ENCODE results near the gene LRRFIP1.
A peak's percentile ranks its signal among the peaks of the same experiment; 100 is the strongest.
"Not testable (repeated sequence)": the region's sequence is repeated elsewhere in the genome, so short reads cannot be mapped to it uniquely, and the experiment has no call there.

LRRFIP1 gene

GRCh38 chr2:237749002-237749401 lies 121.6 kb downstream of the LRRFIP1 start:
- H3K4me1 Mint-ChIP-seq = peaks cover 19% of the 10 kb centered on the region
- peaks cover 20% of the 10 kb centered on the region for H3K36me3 Mint-ChIP-seq
- H3K4me3 Mint-ChIP-seq = no peak overlapping the region
- H3K27ac Mint-ChIP-seq = no peak overlapping the region
- no peaks in the 10 kb centered on the region for H3K27me3 Mint-ChIP-seq
- H3K9me3 Mint-ChIP-seq = no peaks in the 10 kb centered on the region

DNA sequence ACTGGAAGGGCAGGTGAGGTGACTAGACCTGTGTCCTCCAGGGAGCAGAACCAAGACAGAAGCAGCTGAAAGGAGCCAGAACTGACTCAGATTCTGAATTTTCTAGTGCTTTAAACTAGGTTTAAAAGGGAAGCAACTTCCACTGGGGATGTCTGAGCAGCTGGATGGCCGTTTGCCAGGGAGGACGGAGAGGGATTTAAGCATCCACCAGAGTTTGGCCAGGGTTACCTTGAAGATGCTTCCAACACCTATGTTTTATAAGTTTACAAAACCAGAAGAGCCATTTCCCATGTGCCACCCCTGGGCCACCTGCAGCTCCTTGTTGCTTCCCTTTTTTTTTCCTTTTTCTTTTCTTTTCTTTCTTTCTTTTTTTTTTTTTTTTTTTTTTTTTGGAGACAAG lies 122.6 kb downstream of the LRRFIP1 start:
- Mint-ChIP-seq H3K4me1 (peaks cover 13% of the 10 kb centered on the region), H3K4me3 (no peak overlapping the region), H3K36me3 (peaks cover 18% of the 10 kb centered on the region), H3K27ac (no peak overlapping the region), H3K27me3 (no peaks in the 10 kb centered on the region), H3K9me3 (no peaks in the 10 kb centered on the region)

DNA sequence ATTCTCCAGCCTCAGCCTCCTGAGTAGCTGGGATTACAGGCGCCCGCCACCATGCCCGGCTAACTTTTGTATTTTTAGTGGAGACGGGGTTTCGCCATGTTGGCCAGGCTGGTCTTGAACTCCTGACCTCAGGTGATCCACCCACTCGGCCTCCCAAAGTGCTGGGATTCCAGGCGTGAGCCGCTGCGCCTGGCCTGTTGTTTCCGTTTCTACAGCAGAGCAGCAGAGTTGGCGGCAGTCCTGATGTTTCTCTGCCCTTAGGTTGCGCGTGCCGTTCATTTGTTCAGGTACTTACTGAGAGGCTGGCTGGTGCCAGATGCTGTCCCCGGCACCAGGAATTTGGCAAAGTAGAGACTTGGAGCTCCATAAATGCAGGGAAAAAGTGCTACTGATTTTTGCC lies 123.1 kb downstream of the LRRFIP1 start:
- not testable (repeated sequence) for H3K27ac Mint-ChIP-seq, H3K9me3 Mint-ChIP-seq, H3K4me3 Mint-ChIP-seq, H3K27me3 Mint-ChIP-seq
- peaks cover 10% of the 10 kb centered on the region for H3K4me1 Mint-ChIP-seq
- H3K36me3 Mint-ChIP-seq = peaks cover 16% of the 10 kb centered on the region

DNA sequence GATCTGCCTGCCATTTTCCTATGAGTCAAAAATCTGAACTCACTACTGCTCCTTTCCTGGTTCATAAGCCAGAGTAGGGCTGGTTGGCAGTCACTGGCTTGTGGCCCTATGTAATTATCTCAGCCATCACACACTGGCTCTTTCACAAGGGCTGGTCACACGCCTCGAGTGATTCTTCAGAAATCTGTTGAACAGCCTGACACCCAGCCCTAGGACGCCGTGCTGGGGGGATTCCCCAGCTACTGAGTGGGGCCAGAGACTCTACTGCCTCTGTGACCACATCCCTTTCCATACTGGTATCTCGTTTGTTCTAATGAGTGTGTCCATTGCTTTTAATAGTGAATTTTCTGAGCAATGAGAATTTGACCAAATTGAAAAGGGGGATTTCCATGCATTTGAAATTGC lies 125.4 kb downstream of the LRRFIP1 start:
- H3K27me3 Mint-ChIP-seq = no peaks in the 10 kb centered on the region
- H3K36me3 Mint-ChIP-seq = peaks cover 23% of the 10 kb centered on the region
- peak overlapping the region; percentile 46 for H3K27ac Mint-ChIP-seq
- no peaks in the 10 kb centered on the region for H3K9me3 Mint-ChIP-seq
- H3K4me3 Mint-ChIP-seq = no peak overlapping the region
- H3K4me1 Mint-ChIP-seq = peaks cover 10% of the 10 kb centered on the region

DNA sequence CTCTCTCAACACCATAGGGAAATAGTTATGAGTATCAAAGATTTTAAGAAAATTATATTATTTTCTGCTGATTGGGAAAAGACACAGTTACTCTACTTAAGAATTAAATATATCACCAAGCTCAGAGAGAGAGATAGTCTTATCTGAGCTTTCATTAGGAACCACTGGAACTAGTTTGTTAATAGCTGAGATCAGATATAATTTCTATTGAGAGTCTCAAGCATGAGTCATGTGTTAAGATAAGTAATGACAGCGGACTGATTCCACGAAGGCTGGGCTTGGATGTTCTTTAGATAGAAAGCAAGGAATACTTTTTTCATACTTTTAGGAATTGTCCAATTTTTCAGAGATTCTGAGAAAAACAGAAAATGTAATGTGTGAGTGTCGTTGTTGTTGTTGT lies 126.8 kb downstream of the LRRFIP1 start:
- peaks cover 10% of the 10 kb centered on the region for H3K4me1 Mint-ChIP-seq
- no peaks in the 10 kb centered on the region for H3K9me3 Mint-ChIP-seq
- no peak overlapping the region for H3K27ac Mint-ChIP-seq
- peaks cover 21% of the 10 kb centered on the region for H3K36me3 Mint-ChIP-seq
- H3K4me3 Mint-ChIP-seq = no peak overlapping the region
- no peaks in the 10 kb centered on the region for H3K27me3 Mint-ChIP-seq

DNA sequence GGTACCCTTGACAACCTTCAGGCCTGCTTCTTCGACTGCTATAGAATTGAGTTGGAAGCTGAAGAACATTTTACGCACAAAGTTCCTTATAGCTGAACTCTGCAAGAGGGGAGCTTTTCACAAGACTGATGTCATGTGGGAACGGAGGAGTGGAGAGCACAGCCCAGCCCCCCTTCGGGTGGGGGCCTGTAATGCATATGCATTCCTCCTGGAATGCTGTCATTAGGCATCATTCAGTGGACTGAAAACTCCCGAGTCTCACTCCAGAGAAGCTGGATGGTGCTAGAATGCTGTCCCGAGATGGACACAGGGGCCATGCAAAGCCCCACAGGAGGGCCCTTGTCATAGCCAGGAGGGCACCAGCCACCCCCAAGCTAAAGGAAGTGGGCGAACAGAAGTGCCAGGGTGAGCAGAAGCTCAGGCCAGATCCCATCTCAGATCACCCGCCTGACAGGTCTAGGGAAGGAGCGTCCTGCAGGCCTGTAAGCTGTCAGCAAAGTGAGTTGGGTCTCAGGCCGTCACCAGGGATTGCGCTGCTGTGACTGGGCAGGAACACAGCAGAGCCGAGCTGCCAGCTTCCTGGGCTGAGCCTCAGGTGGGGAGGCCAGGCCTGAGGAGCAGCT lies 127.3 kb downstream of the LRRFIP1 start:
- Mint-ChIP-seq H3K4me3 (no peak overlapping the region), H3K9me3 (no peaks in the 10 kb centered on the region), H3K36me3 (peaks cover 17% of the 10 kb centered on the region), H3K4me1 (peaks cover 10% of the 10 kb centered on the region), H3K27ac (no peak overlapping the region), H3K27me3 (no peaks in the 10 kb centered on the region)

GRCh38 chr2:237757616-237758015 lies 130.2 kb downstream of the LRRFIP1 start:
- Mint-ChIP-seq H3K36me3 (peaks cover 22% of the 10 kb centered on the region), H3K4me1 (peaks cover 5% of the 10 kb centered on the region), H3K27me3 (no peaks in the 10 kb centered on the region), H3K27ac (no peak overlapping the region), H3K9me3 (no peaks in the 10 kb centered on the region), H3K4me3 (no peak overlapping the region)

DNA sequence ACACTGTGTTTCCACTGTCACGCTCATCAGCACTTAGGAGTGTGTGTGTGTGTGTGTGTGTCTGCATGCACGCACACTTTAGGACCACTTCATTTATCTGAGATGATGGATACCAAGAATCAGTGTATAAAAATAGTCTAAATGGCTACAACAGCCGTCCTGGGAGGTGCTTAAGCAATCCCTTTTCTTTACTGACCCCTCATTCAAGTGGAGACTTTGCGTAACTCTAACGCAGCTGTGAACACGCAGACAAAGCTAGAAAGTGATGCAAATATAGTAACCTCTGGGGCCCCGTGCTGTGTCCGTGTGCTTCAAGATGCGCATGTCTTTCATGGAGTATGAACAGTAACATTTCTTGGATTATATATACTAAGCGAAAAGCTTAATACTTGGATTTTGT lies 130.8 kb downstream of the LRRFIP1 start:
- Mint-ChIP-seq H3K27ac (no peak overlapping the region), H3K36me3 (peaks cover 20% of the 10 kb centered on the region), H3K9me3 (no peaks in the 10 kb centered on the region), H3K4me3 (no peak overlapping the region), H3K4me1 (peaks cover 2% of the 10 kb centered on the region), H3K27me3 (no peaks in the 10 kb centered on the region)

GRCh38 chr2:237759176-237759575 lies 131.8 kb downstream of the LRRFIP1 start:
- H3K27ac Mint-ChIP-seq = no peak overlapping the region
- H3K4me1 Mint-ChIP-seq = no peaks in the 10 kb centered on the region
- H3K36me3 Mint-ChIP-seq = peaks cover 23% of the 10 kb centered on the region
- no peak overlapping the region for H3K4me3 Mint-ChIP-seq
- H3K27me3 Mint-ChIP-seq = no peaks in the 10 kb centered on the region
- H3K9me3 Mint-ChIP-seq = no peaks in the 10 kb centered on the region

DNA sequence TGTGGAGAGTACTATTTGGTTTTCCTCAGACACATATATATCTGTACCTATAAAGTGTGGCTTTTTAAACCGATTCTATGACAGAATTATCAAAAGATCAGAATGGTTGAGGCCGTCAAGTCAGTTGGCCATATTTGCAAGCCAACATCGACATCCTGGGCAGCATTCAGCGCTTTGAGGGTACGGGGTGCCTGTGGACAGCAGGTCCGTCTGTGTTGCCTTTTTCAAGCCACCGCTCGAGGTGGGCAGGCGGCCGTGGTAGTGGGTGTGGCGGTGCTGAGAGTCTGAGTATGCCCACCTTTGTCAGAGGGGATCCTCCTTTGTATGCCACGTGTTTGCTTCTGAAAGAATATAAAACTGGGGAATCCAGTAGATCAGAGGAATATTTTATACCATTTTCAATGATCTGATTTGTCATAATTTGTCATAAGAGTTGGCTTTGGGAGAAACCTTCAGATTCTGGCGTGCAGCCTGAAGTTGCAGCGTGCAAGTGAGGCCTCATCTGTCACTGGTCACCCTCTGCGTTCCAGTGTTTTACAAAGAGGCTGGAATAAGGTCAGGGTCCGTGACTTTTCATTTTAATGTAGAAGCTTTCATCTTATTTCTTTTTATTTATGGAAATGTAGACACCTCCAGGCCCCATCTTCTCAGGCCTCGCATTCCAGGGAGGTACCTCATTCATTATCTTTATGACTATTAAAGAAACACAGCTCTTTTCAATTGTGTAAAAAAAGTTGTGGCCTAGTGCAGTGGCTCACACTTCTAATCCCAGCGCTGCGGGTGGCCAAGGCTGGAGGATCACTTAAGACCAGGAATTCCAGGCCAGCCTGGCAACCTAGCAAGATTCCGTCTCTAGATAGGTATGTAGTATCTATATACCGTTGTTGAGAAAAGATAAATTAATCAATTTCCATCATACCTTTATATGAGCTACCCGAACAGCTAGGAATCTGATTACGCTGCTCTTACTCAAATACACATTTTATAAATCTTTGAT lies 133.4 kb downstream of the LRRFIP1 start:
- H3K4me1 Mint-ChIP-seq = no peaks in the 10 kb centered on the region
- H3K27me3 Mint-ChIP-seq = no peaks in the 10 kb centered on the region
- no peak overlapping the region for H3K27ac Mint-ChIP-seq
- H3K36me3 Mint-ChIP-seq = peaks cover 23% of the 10 kb centered on the region
- H3K4me3 Mint-ChIP-seq = no peak overlapping the region
- H3K9me3 Mint-ChIP-seq = no peaks in the 10 kb centered on the region

DNA sequence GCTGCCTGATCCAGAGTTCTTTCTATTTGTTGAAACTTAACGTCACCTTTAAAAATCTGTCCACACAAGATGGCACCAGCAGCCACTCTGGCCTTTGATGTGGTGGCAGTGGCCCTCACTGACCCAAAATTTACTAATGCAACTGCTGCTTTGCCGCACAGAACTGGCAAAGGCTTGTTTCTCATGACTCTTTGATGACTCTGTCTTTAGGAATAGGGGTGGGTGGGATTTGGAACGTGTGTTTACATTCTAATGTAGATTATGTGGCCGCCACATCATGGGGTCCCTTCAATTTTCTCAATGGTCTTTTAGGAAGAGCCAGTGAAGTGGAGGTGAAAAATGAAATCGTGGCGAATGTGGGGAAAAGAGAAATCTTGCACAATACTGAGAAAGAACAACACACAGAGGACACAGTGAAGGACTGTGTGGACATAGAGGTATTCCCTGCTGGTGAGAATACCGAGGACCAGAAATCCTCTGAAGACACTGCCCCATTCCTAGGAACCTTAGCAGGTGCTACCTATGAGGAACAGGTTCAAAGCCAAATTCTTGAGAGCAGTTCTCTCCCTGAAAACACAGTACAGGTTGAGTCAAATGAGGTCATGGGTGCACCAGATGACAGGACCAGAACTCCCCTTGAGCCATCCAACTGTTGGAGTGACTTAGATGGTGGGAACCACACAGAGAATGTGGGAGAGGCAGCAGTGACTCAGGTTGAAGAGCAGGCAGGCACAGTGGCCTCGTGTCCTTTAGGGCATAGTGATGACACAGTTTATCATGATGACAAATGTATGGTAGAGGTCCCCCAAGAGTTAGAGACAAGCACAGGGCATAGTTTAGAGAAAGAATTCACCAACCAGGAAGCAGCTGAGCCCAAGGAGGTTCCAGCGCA lies 135.2 kb downstream of the LRRFIP1 start:
- not testable (repeated sequence) for H3K27me3 Mint-ChIP-seq, H3K4me1 Mint-ChIP-seq, H3K4me3 Mint-ChIP-seq, H3K27ac Mint-ChIP-seq, H3K9me3 Mint-ChIP-seq
- H3K36me3 Mint-ChIP-seq = peaks cover 16% of the 10 kb centered on the region

DNA sequence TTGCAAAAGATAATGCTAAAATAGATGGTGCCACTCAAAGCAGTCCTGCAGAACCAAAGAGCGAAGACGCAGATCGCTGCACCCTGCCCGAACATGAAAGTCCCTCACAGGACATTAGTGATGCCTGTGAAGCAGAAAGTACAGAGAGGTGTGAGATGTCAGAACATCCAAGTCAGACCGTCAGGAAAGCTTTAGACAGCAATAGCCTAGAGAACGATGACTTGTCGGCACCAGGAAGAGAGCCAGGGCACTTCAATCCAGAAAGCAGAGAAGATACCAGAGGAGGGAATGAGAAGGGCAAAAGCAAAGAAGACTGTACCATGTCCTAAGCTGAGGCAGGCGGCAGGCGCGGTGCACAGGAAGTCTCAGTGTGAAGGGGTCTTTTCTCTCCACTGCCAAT lies 136.4 kb downstream of the LRRFIP1 start:
- H3K27ac Mint-ChIP-seq = no peak overlapping the region
- no peaks in the 10 kb centered on the region for H3K4me1 Mint-ChIP-seq
- peaks cover 17% of the 10 kb centered on the region for H3K36me3 Mint-ChIP-seq
- H3K4me3 Mint-ChIP-seq = no peak overlapping the region
- no peaks in the 10 kb centered on the region for H3K27me3 Mint-ChIP-seq
- H3K9me3 Mint-ChIP-seq = no peaks in the 10 kb centered on the region

GRCh38 chr2:237765122-237765521 lies 137.7 kb downstream of the LRRFIP1 start:
- H3K36me3 Mint-ChIP-seq = peaks cover 18% of the 10 kb centered on the region

GRCh38 chr2:237765875-237766274 lies 138.5 kb downstream of the LRRFIP1 start:
- H3K4me3 Mint-ChIP-seq = no peak overlapping the region
- H3K9me3 Mint-ChIP-seq = no peaks in the 10 kb centered on the region
- no peaks in the 10 kb centered on the region for H3K27me3 Mint-ChIP-seq
- H3K36me3 Mint-ChIP-seq = peaks cover 16% of the 10 kb centered on the region
- no peaks in the 10 kb centered on the region for H3K4me1 Mint-ChIP-seq
- H3K27ac Mint-ChIP-seq = peak overlapping the region; percentile 21

More at GRCh38 chr2:237765122-237765521, 137.7 kb downstream of the LRRFIP1 start:
- H3K9me3 Mint-ChIP-seq, H3K27ac Mint-ChIP-seq, H3K27me3 Mint-ChIP-seq, H3K4me1 Mint-ChIP-seq, H3K4me3 Mint-ChIP-seq: not testable (repeated sequence)

DNA sequence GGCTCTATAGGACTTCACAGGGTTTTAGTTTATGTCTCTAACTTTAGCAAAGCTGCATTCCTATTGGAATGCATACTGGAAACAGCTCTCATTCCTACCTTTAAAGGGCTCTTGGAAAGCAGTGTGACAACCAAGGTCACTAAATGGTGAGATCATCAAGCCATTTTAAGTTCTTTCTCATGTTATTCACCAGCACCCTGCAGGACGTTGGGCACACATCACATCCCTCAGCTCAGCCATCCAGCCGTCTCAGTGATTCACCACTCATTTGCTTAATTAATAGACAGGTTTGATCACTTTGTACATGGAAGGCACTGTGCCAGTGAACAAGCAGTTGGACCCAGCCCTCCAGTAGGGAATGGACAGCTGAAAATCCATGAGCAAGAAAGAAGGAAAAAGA lies 139.0 kb downstream of the LRRFIP1 start:
- Mint-ChIP-seq H3K9me3 (no peaks in the 10 kb centered on the region), H3K36me3 (peaks cover 16% of the 10 kb centered on the region), H3K4me1 (no peaks in the 10 kb centered on the region), H3K27ac (peak overlapping the region; percentile 21), H3K4me3 (no peak overlapping the region), H3K27me3 (no peaks in the 10 kb centered on the region)

All from activated naive CD4-positive, alpha-beta T cell treated with anti-CD3 and anti-CD28 coated beads, Interleukin-2, amount 50 U/mL, for 24 hours (primary cell).